DND-41 (cell line): ENCODE data around the gene IQGAP3.

ENCODE experiments used
- ATAC-seq: fragments of 200-7000 bp; cut with Tn5 transposase; 3 replicates; pipeline ENCODE4 v1.9.1; 2021; ENCODE audit warnings: low read depth; ENCODE audit not compliant: insufficient read depth
- DNase-seq: peaks from one replicate; pipeline ENCODE4 v3.0.0-alpha.2; 2020
- H2AFZ ChIP-seq: 2 replicates; pipeline ENCODE4 v1.6.0; 2012; ENCODE audit warnings: low read depth, low read length
- H3K27ac ChIP-seq: 2 replicates; pipeline ENCODE4 v1.5.1; 2012; ENCODE audit warnings: low read length, inconsistent platforms
- H3K27me3 ChIP-seq: fragments of 200-600 bp; sonication (generic); 2 replicates; pipeline ENCODE4 v1.6.0; 2012; ENCODE audit warnings: low read length, mild to moderate bottlenecking, inconsistent platforms; ENCODE audit not compliant: insufficient read depth, poor library complexity
- H3K36me3 ChIP-seq: 2 replicates; pipeline ENCODE4 v1.5.1; 2012; ENCODE audit warnings: low read length, inconsistent platforms; ENCODE audit not compliant: insufficient read depth
- H3K4me1 ChIP-seq: 2 replicates; pipeline ENCODE4 v1.5.1; 2012; ENCODE audit warnings: mild to moderate bottlenecking, low read length; ENCODE audit not compliant: insufficient read depth
- H3K4me2 ChIP-seq: 2 replicates; pipeline ENCODE4 v1.6.0; 2012; ENCODE audit warnings: mild to moderate bottlenecking, moderate library complexity, low read length, inconsistent platforms; ENCODE audit not compliant: insufficient read depth
- H3K4me3 ChIP-seq, 2 experiments: fragments of 200-600 bp in 1 of 2; shearing (Covaris generic) in 1 of 2; 2 replicates each; pipeline ENCODE4 v1.5.1; 2012 to 2016; ENCODE audit warnings: inconsistent platforms in 2 of 2, low read length in 2 of 2, mild to moderate bottlenecking in 2 of 2, low read depth in 1 of 2, moderate library complexity in 1 of 2
- H3K79me2 ChIP-seq: 2 replicates; pipeline ENCODE4 v1.6.0; 2012; ENCODE audit warnings: low read length, inconsistent platforms; ENCODE audit not compliant: insufficient read depth
- H3K9ac ChIP-seq: 2 replicates; pipeline ENCODE4 v1.6.0; 2012; ENCODE audit warnings: low read depth, mild to moderate bottlenecking, inconsistent platforms, low read length, moderate library complexity
- H3K9me3 ChIP-seq: 2 replicates; pipeline ENCODE4 v1.5.1; 2012; ENCODE audit warnings: low read length, moderate library complexity, mild to moderate bottlenecking, inconsistent platforms; ENCODE audit not compliant: insufficient read depth, severe bottlenecking
- H4K20me1 ChIP-seq: 2 replicates; pipeline ENCODE4 v1.6.0; 2012; ENCODE audit warnings: low read length; ENCODE audit not compliant: insufficient read depth
- EZH2 ChIP-seq: IDR thresholded peaks from 3 replicates; pipeline ENCODE4 v1.6.1; 2012; ENCODE audit warnings: borderline replicate concordance, low read depth, mild to moderate bottlenecking, moderate library complexity, low read length, inconsistent platforms; ENCODE audit not compliant: severe bottlenecking
- TF ChIP-seq, protein P1 (sequence below): IDR thresholded peaks from 2 replicates; pipeline ENCODE4 v1.5.1; 2012; ENCODE audit warnings: borderline replicate concordance, low read length, moderate library complexity, mild to moderate bottlenecking; ENCODE audit not compliant: poor library complexity, severe bottlenecking; ENCODE audit errors: extremely low read depth

Gene IQGAP3

DNA sequence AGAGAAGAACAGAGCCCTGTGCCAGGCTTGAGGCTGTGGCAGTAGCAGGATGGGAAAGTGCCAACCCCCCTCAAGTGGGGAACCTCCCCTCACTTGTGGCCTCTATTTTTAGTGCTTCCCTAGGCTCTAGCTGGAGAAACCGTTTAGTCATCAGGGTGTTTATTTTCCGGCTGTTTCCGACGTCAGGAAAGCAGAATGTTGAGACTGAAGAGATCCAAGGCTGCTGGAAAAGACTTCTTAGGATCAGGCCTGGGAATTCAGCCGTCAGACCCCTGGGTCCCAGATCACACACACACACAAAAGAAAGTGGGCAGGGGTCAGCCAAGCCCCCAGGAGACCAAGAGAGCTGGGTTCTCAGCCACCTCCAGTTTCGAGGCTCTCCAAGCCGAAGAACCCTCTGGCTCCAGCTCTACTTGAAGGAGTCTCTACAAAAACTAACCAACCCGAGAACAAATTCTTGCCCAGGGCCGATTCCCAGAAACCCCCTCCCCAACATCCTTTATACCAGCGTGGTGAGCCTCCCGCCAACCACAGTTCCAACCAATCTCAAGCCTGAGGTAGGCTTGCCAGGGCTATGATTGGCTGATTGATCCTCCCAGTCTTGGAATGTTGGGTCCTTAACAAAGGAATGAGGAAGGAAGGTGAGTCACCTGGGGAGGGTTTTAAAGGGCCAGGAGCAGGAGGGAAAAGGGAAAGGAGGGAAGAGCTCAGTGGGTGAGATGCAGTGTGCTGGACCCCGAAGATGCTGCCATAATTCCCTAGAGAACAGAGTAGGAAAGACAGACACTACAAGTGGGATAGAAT, 69.3 kb downstream of the IQGAP3 start:
- H4K20me1 ChIP-seq: peaks cover 15% of the 10 kb centered on the region
- H3K4me1 ChIP-seq: peaks cover 59% of the 10 kb centered on the region
- H3K4me2 ChIP-seq: peak overlapping the region; percentile 84
- H2AFZ ChIP-seq: 0 out of 2 replicates have a peak overlapping the region, but pooled peaks have one; percentile 4
- peak overlapping the region; percentile 96 for H3K9ac ChIP-seq
- H3K4me3 ChIP-seq: peak overlapping the region in 1 of 2 experiments; percentile 58; a peak in 1 of 4 replicates
- TF ChIP-seq, protein P1, sequence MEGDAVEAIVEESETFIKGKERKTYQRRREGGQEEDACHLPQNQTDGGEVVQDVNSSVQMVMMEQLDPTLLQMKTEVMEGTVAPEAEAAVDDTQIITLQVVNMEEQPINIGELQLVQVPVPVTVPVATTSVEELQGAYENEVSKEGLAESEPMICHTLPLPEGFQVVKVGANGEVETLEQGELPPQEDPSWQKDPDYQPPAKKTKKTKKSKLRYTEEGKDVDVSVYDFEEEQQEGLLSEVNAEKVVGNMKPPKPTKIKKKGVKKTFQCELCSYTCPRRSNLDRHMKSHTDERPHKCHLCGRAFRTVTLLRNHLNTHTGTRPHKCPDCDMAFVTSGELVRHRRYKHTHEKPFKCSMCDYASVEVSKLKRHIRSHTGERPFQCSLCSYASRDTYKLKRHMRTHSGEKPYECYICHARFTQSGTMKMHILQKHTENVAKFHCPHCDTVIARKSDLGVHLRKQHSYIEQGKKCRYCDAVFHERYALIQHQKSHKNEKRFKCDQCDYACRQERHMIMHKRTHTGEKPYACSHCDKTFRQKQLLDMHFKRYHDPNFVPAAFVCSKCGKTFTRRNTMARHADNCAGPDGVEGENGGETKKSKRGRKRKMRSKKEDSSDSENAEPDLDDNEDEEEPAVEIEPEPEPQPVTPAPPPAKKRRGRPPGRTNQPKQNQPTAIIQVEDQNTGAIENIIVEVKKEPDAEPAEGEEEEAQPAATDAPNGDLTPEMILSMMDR: no peak
- TF ChIP-seq EZH2: no peak
- peak; percentile 67 for DNase-seq
- no peaks in the 10 kb centered on the region for H3K27me3 ChIP-seq
- H3K27ac ChIP-seq: peak overlapping the region; percentile 95
- H3K36me3 ChIP-seq: peaks cover 5% of the 10 kb centered on the region; the same call in 1 of the 2 replicates
- no peaks in the 10 kb centered on the region for H3K9me3 ChIP-seq
- H3K79me2 ChIP-seq: peaks cover 33% of the 10 kb centered on the region
- no peak for ATAC-seq

DNA sequence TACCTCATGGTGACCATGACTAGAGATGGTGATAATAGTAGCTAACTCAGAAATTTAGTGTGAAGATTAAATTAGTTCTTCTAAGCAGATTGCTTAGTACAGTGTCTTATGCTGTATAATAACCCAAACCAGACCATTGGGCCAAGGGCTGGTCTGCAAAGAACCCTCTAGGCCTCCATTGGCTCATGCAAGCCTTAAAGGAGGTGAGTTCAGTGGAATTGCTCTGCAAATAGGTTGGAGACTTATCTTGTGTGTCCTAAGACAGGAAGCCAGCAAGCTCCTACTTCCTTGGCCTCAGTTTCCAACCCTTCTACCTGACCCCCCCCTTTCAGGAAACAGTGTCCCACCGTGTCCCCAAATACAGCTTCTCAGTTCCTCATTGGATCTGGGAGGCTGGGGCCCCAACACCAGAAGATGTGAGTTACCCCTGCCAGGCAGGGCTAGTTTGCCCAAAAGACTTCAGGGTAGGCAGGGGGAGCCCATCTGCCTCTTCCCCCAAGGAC, 69.9 kb downstream of the IQGAP3 start:
- ATAC-seq (no peak), DNase-seq (no peak)
- H3K9ac ChIP-seq: peak overlapping the region; percentile 96
- peak overlapping the region; percentile 84 for H3K4me2 ChIP-seq
- no peak overlapping the region for H2AFZ ChIP-seq
- peaks cover 21% of the 10 kb centered on the region for H4K20me1 ChIP-seq
- H3K36me3 ChIP-seq: peaks cover 8% of the 10 kb centered on the region; the same call in 1 of the 2 replicates
- TF ChIP-seq EZH2: no peak
- TF ChIP-seq, protein P1: no peak
- peak overlapping the region; percentile 95 for H3K27ac ChIP-seq
- H3K27me3 ChIP-seq: no peaks in the 10 kb centered on the region
- peaks cover 40% of the 10 kb centered on the region for H3K79me2 ChIP-seq
- H3K9me3 ChIP-seq: no peaks in the 10 kb centered on the region
- peaks cover 65% of the 10 kb centered on the region for H3K4me1 ChIP-seq
- H3K4me3 ChIP-seq: peak overlapping the region in 1 of 2 experiments; percentile 58; a peak in 2 of 4 replicates

DNA sequence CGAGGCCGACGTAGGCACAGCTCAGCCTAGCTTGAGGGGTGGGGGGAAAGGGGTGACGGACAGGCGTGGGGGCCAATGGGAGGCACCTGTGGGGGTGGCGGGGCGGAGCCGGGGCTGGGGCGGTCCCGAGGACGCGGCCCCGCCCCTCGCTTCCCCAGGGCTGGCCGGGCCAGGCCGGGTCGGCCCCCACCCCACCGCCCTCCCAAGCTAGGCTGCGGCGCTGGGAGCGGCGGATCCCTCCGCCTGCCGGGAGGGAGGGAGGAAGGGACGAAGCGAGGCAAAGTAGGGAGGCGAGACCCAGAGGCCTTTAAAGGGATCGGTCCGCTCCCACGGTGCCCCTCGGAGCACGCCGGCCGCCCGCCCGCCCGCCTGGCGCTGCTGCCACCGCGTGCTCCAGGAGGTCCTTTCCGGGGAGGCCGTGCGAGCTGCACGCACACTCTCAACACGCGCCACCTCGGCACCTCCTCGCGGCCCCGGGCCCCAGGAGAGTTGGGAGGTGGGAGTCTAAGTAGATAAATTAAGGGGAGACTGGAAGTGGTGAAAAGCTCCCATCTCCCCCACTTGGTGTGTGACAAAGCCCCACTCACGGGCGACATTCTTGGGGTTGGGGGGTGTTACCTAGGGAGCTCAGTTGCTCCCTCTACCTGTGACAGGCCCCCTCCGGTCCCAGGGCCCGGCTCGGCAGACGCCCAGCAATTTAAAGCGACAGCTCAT, 71.4 kb downstream of the IQGAP3 start:
- Histone ChIP-seq H2AFZ (peak overlapping the region; percentile 74), H3K9me3 (no peaks in the 10 kb centered on the region), H3K4me2 (peak overlapping the region; percentile 84), H4K20me1 (peaks cover 36% of the 10 kb centered on the region), H3K27ac (peak overlapping the region; percentile 95), H3K4me3 (peak overlapping the region; percentile 85 to 92), H3K9ac (peak overlapping the region; percentile 96), H3K79me2 (peaks cover 55% of the 10 kb centered on the region), H3K36me3 (peaks cover 15% of the 10 kb centered on the region; the same call in 1 of the 2 replicates), H3K4me1 (peaks cover 73% of the 10 kb centered on the region), H3K27me3 (no peaks in the 10 kb centered on the region)
- ATAC-seq: peak; percentile 67
- DNase-seq: peak; percentile 94
- TF ChIP-seq, protein P1: peak; percentile 68
- no peak for TF ChIP-seq EZH2
